Epithelial cell of proximal tubule (primary cell): ENCODE measurements around the gene NHERF2. TPM values are rescaled to one million over a fixed set of nuclear protein-coding genes. Genes with fewer than 3 reads are reported as not detected.

ENCODE experiments used
- DNase-seq: peaks from one replicate; pipeline ENCODE4 v3.0.0-alpha.2; 2011; ENCODE audit warnings: low read depth
- H3K4me3 ChIP-seq: 2 replicates; pipeline ENCODE4 v1.5.1; 2011; ENCODE audit warnings: low read depth, mild to moderate bottlenecking, low read length
- total RNA-seq: library from RNA; depleted of rRNA; stranded (reverse); fragments of >200 nt; gene quantifications from 2 replicates; pipeline ENCODE4 v1.2.3, GENCODE V29; 2015
- TF ChIP-seq, protein P1 (sequence below): conservative IDR thresholded peaks from 2 replicates; pipeline ENCODE4 v1.5.1; 2012; ENCODE audit warnings: low read depth, mild to moderate bottlenecking, low read length

NHERF2 gene
- total RNA-seq, 1 donor from 2014 or later: 29.9 TPM

GRCh38 chr16:2003231-2003826, 23.4 kb upstream of the NHERF2 start:
- DNase-seq: no peak
- TF ChIP-seq, protein P1, sequence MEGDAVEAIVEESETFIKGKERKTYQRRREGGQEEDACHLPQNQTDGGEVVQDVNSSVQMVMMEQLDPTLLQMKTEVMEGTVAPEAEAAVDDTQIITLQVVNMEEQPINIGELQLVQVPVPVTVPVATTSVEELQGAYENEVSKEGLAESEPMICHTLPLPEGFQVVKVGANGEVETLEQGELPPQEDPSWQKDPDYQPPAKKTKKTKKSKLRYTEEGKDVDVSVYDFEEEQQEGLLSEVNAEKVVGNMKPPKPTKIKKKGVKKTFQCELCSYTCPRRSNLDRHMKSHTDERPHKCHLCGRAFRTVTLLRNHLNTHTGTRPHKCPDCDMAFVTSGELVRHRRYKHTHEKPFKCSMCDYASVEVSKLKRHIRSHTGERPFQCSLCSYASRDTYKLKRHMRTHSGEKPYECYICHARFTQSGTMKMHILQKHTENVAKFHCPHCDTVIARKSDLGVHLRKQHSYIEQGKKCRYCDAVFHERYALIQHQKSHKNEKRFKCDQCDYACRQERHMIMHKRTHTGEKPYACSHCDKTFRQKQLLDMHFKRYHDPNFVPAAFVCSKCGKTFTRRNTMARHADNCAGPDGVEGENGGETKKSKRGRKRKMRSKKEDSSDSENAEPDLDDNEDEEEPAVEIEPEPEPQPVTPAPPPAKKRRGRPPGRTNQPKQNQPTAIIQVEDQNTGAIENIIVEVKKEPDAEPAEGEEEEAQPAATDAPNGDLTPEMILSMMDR: no peak
- H3K4me3 ChIP-seq: no peak overlapping the region

DNA sequence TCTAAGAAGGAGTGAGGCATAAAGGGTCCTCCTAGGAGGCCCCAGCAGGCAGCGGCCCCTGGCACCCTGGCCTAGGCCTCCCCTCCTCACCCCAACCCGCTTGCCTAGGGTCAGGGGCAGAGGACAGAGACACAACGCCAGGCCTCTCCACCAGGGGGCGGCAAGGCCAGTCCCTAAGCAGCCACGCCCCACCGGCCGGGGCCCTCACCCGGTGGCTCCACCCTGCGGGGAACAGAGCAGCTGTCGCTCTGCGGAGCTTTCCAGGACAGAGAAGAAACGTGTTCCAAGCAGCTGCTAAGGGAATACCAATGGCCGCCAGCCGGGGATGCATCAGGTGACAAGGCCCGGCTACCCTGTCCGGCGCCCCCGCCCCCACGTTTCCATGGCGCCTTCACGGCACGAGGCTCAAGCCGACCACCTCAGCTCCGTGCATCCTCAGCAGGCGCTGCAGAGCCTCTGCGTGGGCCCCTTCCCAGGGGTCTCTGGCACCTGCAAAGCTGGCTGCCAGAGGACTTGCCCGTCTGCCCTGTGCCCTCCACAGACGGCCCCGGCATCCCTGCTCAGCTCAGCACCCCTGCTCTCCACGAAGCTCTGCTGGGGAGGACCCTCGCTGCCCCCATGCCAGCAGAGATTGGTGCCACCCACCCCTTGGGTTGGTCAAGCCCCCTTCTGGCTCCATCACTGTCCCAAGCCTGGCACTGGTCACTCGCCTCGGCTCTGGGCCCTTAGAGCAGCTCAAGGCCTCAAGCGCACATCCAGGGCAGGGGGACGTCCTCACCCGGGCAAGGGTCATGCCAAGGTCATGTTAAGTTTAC, 22.7 kb upstream of the NHERF2 start:
- TF ChIP-seq, protein P1: peak; percentile 88
- H3K4me3 ChIP-seq: no peak overlapping the region
- no peak for DNase-seq

DNA sequence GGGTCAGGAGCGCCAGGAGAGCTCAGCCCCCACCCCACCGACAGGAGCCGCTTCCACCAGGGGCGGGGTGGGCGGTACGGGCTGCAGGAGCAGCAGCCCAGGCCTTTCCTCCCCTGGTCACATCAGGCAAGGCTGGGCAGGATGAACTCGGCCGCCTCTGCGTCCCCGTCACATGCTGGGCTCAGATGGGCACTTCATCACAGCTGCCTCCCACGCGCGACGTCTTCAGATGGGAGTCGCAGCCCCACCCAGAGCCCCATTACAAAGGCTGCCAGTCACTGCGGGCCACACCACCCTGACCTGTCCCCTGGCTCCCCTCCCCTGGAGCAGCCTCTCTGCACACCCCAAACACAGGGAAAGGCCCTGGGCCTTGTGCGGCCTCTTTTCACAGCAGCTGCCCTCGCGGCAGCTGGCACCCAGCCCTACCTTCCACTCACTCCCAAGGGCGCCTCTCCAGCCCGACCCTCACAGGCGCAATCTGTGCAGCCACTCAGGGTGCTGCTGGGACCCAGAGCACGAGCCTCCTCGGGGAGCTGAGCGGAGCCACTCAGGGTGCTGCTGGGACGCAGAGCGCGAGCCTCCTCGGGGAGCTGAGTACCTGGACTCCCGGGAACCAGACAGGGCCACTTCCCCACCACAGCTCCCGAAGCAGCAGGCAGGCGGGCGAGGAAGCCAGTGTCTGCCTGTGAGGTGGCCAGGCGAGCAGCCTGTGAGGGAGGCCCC, 21.7 kb upstream of the NHERF2 start:
- TF ChIP-seq, protein P1: no peak
- no peak for DNase-seq
- no peak overlapping the region for H3K4me3 ChIP-seq

GRCh38 chr16:2005646-2006045, 21.1 kb upstream of the NHERF2 start:
- TF ChIP-seq, protein P1: no peak
- H3K4me3 ChIP-seq: no peak overlapping the region
- no peak for DNase-seq

- DNase-seq: no peak
- no peak overlapping the region for H3K4me3 ChIP-seq
- TF ChIP-seq, protein P1: no peak
Observed at GRCh38 chr16:2006317-2006716, 20.4 kb upstream of the NHERF2 start.

DNA sequence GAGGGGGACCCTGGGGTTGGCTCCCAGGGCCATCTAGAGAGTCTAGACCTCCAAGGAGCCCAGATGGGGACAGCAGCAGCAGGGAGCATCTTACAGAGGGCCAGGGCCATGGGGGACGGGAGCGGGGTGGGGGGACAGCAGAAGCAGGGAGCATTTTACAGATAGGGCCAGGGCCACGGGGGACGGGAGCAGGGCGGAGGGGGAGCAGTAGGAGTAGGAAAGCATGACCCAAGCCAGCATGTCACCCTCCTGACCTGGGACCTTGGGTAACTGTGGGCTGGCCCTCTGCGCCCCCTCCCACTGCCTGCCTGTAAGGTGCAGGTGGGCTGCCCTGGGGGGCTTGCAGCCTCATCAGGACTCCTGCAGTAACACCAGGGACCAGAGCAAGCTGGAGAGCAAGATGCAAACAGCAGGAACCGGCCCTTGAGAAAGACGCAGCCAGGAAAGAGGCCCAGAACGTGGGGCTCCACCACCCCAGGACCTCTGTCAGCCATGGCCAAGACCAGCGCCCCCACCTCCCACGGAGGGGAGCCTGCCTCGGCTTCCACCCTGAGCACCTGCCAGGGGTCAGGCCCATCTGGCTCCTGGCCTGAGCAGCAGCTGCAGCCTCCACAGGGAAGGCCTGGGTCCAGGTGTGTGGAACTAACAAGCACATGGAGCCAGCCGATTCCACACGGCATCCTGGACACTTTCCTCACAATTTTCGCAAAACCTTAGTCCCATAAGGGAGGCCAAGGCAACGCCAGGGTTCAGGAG, 19.4 kb upstream of the NHERF2 start:
- TF ChIP-seq, protein P1: no peak
- no peak for DNase-seq
- H3K4me3 ChIP-seq: no peak overlapping the region
